Fibroblast of lung (primary cell): ENCODE results near the gene KIAA0319L. TPM values are rescaled to one million over a fixed set of nuclear protein-coding genes. Genes with fewer than 3 reads are reported as not detected.
A peak's percentile ranks its signal among the peaks of the same experiment; 100 is the strongest.

Experiments used
- DNase-seq, 2 donors: peaks; one replicate each; pipeline versions ENCODE4 v3.0.0 to v3.0.0-alpha.2; 2010; ENCODE audit warnings: low read depth in 2 of 2
- H2AFZ ChIP-seq: 2 replicates; pipeline ENCODE4 v1.5.1; 2012; ENCODE audit warnings: low read length, control low read depth, inconsistent platforms
- H3K27ac ChIP-seq: 2 replicates; pipeline ENCODE4 v1.5.1; 2011; ENCODE audit warnings: low read length, control low read depth; ENCODE audit not compliant: insufficient read depth
- H3K27me3 ChIP-seq: 2 replicates; pipeline ENCODE4 v1.5.1; 2011; ENCODE audit warnings: mild to moderate bottlenecking, low read length; ENCODE audit not compliant: control insufficient read depth, insufficient read depth
- H3K36me3 ChIP-seq: 2 replicates; pipeline ENCODE4 v1.5.1; 2011; ENCODE audit warnings: low read length; ENCODE audit not compliant: control insufficient read depth, insufficient read depth
- H3K4me1 ChIP-seq: 2 replicates; pipeline ENCODE4 v1.5.1; 2011; ENCODE audit warnings: low read length; ENCODE audit not compliant: control insufficient read depth, insufficient read depth; ENCODE audit errors: extremely low read depth
- H3K4me2 ChIP-seq: 2 replicates; pipeline ENCODE4 v1.5.1; 2011; ENCODE audit warnings: low read length, control low read depth; ENCODE audit not compliant: insufficient read depth; ENCODE audit errors: extremely low read depth
- H3K4me3 ChIP-seq, 4 experiments: fragments of 200-600 bp in 1 of 4; sonication (generic) in 1 of 4; replicated peaks in 1 of 4; 2 replicates each; pipeline ENCODE4 v1.5.1; 2011 to 2016; ENCODE audit warnings: low read length in 4 of 4, low read depth in 3 of 4, mild to moderate bottlenecking in 3 of 4, control low read depth in 2 of 4, inconsistent platforms in 1 of 4, mixed read lengths in 1 of 4; ENCODE audit not compliant: insufficient read depth in 1 of 4; ENCODE audit errors: control extremely low read depth in 1 of 4
- H3K79me2 ChIP-seq: 2 replicates; pipeline ENCODE4 v1.5.1; 2012; ENCODE audit warnings: mild to moderate bottlenecking, low read length, inconsistent platforms; ENCODE audit not compliant: control insufficient read depth, insufficient read depth
- H3K9ac ChIP-seq: 2 replicates; pipeline ENCODE4 v1.5.1; 2011; ENCODE audit warnings: mild to moderate bottlenecking, low read length, control low read depth; ENCODE audit not compliant: insufficient read depth
- H3K9me3 ChIP-seq: 2 replicates; pipeline ENCODE4 v1.5.1; 2012; ENCODE audit warnings: low read depth, low read length; ENCODE audit not compliant: control insufficient read depth, insufficient read depth
- H4K20me1 ChIP-seq: 2 replicates; pipeline ENCODE4 v1.5.1; 2011; ENCODE audit warnings: low read length; ENCODE audit not compliant: control insufficient read depth, insufficient read depth; ENCODE audit errors: extremely low read depth
- CTCF ChIP-seq, 2 donors: IDR thresholded peaks in 1 of 2; conservative IDR thresholded peaks in 1 of 2; 1 replicate in 1 of 2; 2 replicates in 1 of 2; pipeline ENCODE4 v1.5.1; 2011 to 2012; ENCODE audit warnings: low read length in 2 of 2, control low read depth in 1 of 2, inconsistent platforms in 1 of 2, low read depth in 1 of 2, mild to moderate bottlenecking in 1 of 2
- EZH2 ChIP-seq: IDR thresholded peaks from 2 replicates; pipeline ENCODE4 v1.5.1; 2012; ENCODE audit warnings: low read length, control low read depth, mild to moderate bottlenecking; ENCODE audit errors: missing control alignments
- polyA plus RNA-seq, 2 donors: library from polyadenylated mRNA; depleted of rRNA in 1 of 2; stranded (reverse) in 1 of 2; unstranded in 1 of 2; fragments of >200 nt; gene quantifications; 2 replicates each; pipeline ENCODE4 v1.2.1, GENCODE V29; 2011 to 2012; ENCODE audit warnings: missing spikeins in 1 of 2
- total RNA-seq: library from RNA; depleted of rRNA; stranded (reverse); fragments of >200 nt; gene quantifications from 2 replicates; pipeline ENCODE4 v1.2.1, GENCODE V29; 2014

Gene KIAA0319L
- total and polyA plus RNA-seq, 2 donors (not counting 1 experiment from before 2014, with no cell fraction given): 65.4 to 66.1 TPM

GRCh38 chr1:35500439-35500838 lies 56.8 kb downstream of the KIAA0319L start:
- Histone ChIP-seq H3K4me2 (no peak overlapping the region), H4K20me1 (no peaks in the 10 kb centered on the region), H3K4me1 (no peaks in the 10 kb centered on the region), H3K4me3 (no peak overlapping the region), H3K79me2 (no peaks in the 10 kb centered on the region), H3K36me3 (no peaks in the 10 kb centered on the region), H3K27me3 (no peaks in the 10 kb centered on the region), H3K9me3 (no peaks in the 10 kb centered on the region), H3K27ac (no peak overlapping the region), H3K9ac (no peak overlapping the region), H2AFZ (no peak overlapping the region)
- DNase-seq: no peak
- no peak for TF ChIP-seq CTCF (conservative IDR thresholded peaks at IDR 0.05 in 1 of 2, IDR thresholded peaks at IDR 0.05 in 1 of 2; ENCODE audit: low read depth in 1 of 2, low read length in 2 of 2)

GRCh38 chr1:35499652-35500176 lies 57.5 kb downstream of the KIAA0319L start:
- H3K9me3 ChIP-seq: no peaks in the 10 kb centered on the region
- peak in 1 of 2 donors; percentile 6 for DNase-seq
- no peaks in the 10 kb centered on the region for H4K20me1 ChIP-seq
- no peaks in the 10 kb centered on the region for H3K36me3 ChIP-seq
- no peak overlapping the region for H3K4me3 ChIP-seq
- H3K27me3 ChIP-seq: no peaks in the 10 kb centered on the region
- H3K4me2 ChIP-seq: no peak overlapping the region
- H3K4me1 ChIP-seq: no peaks in the 10 kb centered on the region
- H3K9ac ChIP-seq: no peak overlapping the region
- no peak overlapping the region for H2AFZ ChIP-seq
- TF ChIP-seq EZH2 (no peak), CTCF (conservative IDR thresholded peaks at IDR 0.05 in 1 of 2, IDR thresholded peaks at IDR 0.05 in 1 of 2; ENCODE audit: low read depth in 1 of 2, low read length in 2 of 2) (no peak)
- H3K27ac ChIP-seq: no peak overlapping the region
- H3K79me2 ChIP-seq: no peaks in the 10 kb centered on the region

- TF ChIP-seq CTCF (conservative IDR thresholded peaks at IDR 0.05 in 1 of 2, IDR thresholded peaks at IDR 0.05 in 1 of 2; ENCODE audit: low read depth in 1 of 2, low read length in 2 of 2) (no peak), EZH2 (no peak)
- no peaks in the 10 kb centered on the region for H4K20me1 ChIP-seq
- no peak overlapping the region for H2AFZ ChIP-seq
- H3K4me1 ChIP-seq: no peaks in the 10 kb centered on the region
- H3K9ac ChIP-seq: no peak overlapping the region
- H3K4me2 ChIP-seq: no peak overlapping the region
- H3K27ac ChIP-seq: no peak overlapping the region
- no peaks in the 10 kb centered on the region for H3K36me3 ChIP-seq
- DNase-seq: no peak
- no peak overlapping the region for H3K4me3 ChIP-seq
- H3K9me3 ChIP-seq: no peaks in the 10 kb centered on the region
- no peaks in the 10 kb centered on the region for H3K79me2 ChIP-seq
- H3K27me3 ChIP-seq: no peaks in the 10 kb centered on the region
These were observed 58.0 kb downstream of the KIAA0319L start for GRCh38 chr1:35499231-35499630.
